Neural cell (in vitro differentiated cells): Measurements from ENCODE around the gene GLIS2. TPM values are rescaled to one million over a fixed set of nuclear protein-coding genes. Genes with fewer than 3 reads are reported as not detected.

ENCODE experiments used
- H2AFZ ChIP-seq: fragments of 200-600, 300-800 bp; sonication (generic), shearing (Covaris generic); 2 replicates; pipeline ENCODE4 v1.6.0; 2014; ENCODE audit warnings: low read depth, mild to moderate bottlenecking, antibody characterized with exemption, low read length, moderate library complexity
- H3F3A ChIP-seq: fragments of 200-600 bp; shearing (Covaris generic); 2 replicates; pipeline ENCODE4 v1.6.1; 2016; ENCODE audit warnings: mild to moderate bottlenecking, moderate library complexity, mixed read lengths, antibody characterized with exemption, low read length; ENCODE audit not compliant: insufficient read depth, poor library complexity, severe bottlenecking
- H3K27ac ChIP-seq: fragments of 200-600, 300-800 bp; sonication (generic), shearing (Covaris generic); 2 replicates; pipeline ENCODE4 v1.5.1; 2014; ENCODE audit warnings: mild to moderate bottlenecking, low read length, moderate library complexity
- H3K27me3 ChIP-seq: fragments of 300-800, 200-600 bp; sonication (generic), shearing (Covaris generic); 2 replicates; pipeline ENCODE4 v1.6.0; 2014; ENCODE audit warnings: mild to moderate bottlenecking, low read depth, low read length, moderate library complexity; ENCODE audit not compliant: insufficient read depth
- H3K36me3 ChIP-seq: fragments of 300-800, 200-600 bp; sonication (generic), shearing (Covaris generic); 2 replicates; pipeline ENCODE4 v1.5.1; 2014; ENCODE audit warnings: mild to moderate bottlenecking, antibody characterized with exemption, low read length, moderate library complexity; ENCODE audit not compliant: insufficient read depth
- H3K4me2 ChIP-seq: fragments of 300-800, 200-600 bp; sonication (generic), shearing (Covaris generic); 2 replicates; pipeline ENCODE4 v1.6.0; 2014; ENCODE audit warnings: mild to moderate bottlenecking, low read length
- H3K4me3 ChIP-seq: fragments of 300-800, 200-600 bp; sonication (generic), shearing (Covaris generic); 2 replicates; pipeline ENCODE4 v1.5.1; 2014; ENCODE audit warnings: mild to moderate bottlenecking, low read length, moderate library complexity
- H3K79me2 ChIP-seq: fragments of 200-600 bp; shearing (Covaris generic); replicated peaks from 2 replicates; pipeline ENCODE4 v1.6.0; 2014; ENCODE audit warnings: mild to moderate bottlenecking, low read length, moderate library complexity; ENCODE audit not compliant: insufficient read depth
- H3K9ac ChIP-seq: fragments of 300-800, 200-600 bp; sonication (generic), shearing (Covaris generic); 2 replicates; pipeline ENCODE4 v1.6.1; 2016; ENCODE audit warnings: mild to moderate bottlenecking, low read length, mixed read lengths
- H3K9me2 ChIP-seq: fragments of 200-600 bp; shearing (Covaris generic); 2 replicates; pipeline ENCODE4 v1.6.1; 2016; ENCODE audit warnings: mild to moderate bottlenecking, low read length, mixed read lengths; ENCODE audit not compliant: insufficient read depth
- H3K9me3 ChIP-seq: fragments of 200-600, 300-800 bp; sonication (generic), shearing (Covaris generic); 2 replicates; pipeline ENCODE4 v1.6.1; 2016; ENCODE audit warnings: mild to moderate bottlenecking, mixed run types, low read length, moderate library complexity, mixed read lengths
- H4K20me1 ChIP-seq: fragments of 200-600 bp; shearing (Covaris generic); 2 replicates; pipeline ENCODE4 v1.6.1; 2016; ENCODE audit warnings: mild to moderate bottlenecking, mixed run types; ENCODE audit not compliant: insufficient read depth
- CTCF ChIP-seq: fragments of 450-650 bp; IDR thresholded peaks from 2 replicates; pipeline ENCODE4 v1.5.1; 2014; ENCODE audit warnings: antibody characterized with exemption, mild to moderate bottlenecking, moderate library complexity; ENCODE audit not compliant: poor library complexity, severe bottlenecking
- EP300 ChIP-seq: fragments of 450-650 bp; conservative IDR thresholded peaks from 2 replicates; pipeline ENCODE4 v1.6.1; 2014; ENCODE audit warnings: antibody characterized with exemption, mild to moderate bottlenecking, moderate library complexity; ENCODE audit not compliant: poor library complexity, severe bottlenecking
- EZH2 ChIP-seq: fragments of 200-600, 300-800 bp; shearing (Covaris generic), sonication (generic); IDR thresholded peaks from 2 replicates; pipeline ENCODE4 v1.6.1; 2014; ENCODE audit warnings: antibody characterized with exemption, low read length, borderline replicate concordance, mild to moderate bottlenecking; ENCODE audit not compliant: insufficient read depth, poor library complexity, severe bottlenecking
- MXI1 ChIP-seq: fragments of 450-650 bp; conservative IDR thresholded peaks from 2 replicates; pipeline ENCODE4 v1.6.1; 2014; ENCODE audit warnings: antibody characterized with exemption, mild to moderate bottlenecking; ENCODE audit not compliant: poor library complexity, severe bottlenecking
- POLR2AphosphoS5 ChIP-seq: IDR thresholded peaks from 2 replicates; pipeline ENCODE4 v1.6.1; 2012
- RAD21 ChIP-seq: fragments of 450-650 bp; conservative IDR thresholded peaks from 2 replicates; pipeline ENCODE4 v1.6.1; 2014; ENCODE audit warnings: antibody characterized with exemption, mild to moderate bottlenecking, moderate library complexity
- REST ChIP-seq: IDR thresholded peaks from 2 replicates; pipeline ENCODE4 v1.6.1; 2012; ENCODE audit warnings: borderline replicate concordance
- SMC3 ChIP-seq: fragments of 450-650 bp; conservative IDR thresholded peaks from 2 replicates; pipeline ENCODE4 v1.6.1; 2014; ENCODE audit warnings: antibody characterized with exemption, mild to moderate bottlenecking, moderate library complexity; ENCODE audit not compliant: poor library complexity
- TAF1 ChIP-seq: IDR thresholded peaks from 2 replicates; pipeline ENCODE4 v1.6.1; 2012; ENCODE audit warnings: low read depth
- polyA plus RNA-seq: library from polyadenylated mRNA; depleted of rRNA; stranded (reverse); fragments of >200 nt; gene quantifications from 2 replicates; pipeline ENCODE4 v1.2.3, GENCODE V29; 2014

GLIS2 gene
- polyA plus RNA-seq, 1 donor from 2014 or later = 2.6 TPM

GRCh38 chr16:4293822-4294457 lies 21.9 kb upstream of the GLIS2 start:
- Histone ChIP-seq H3K27ac (peak overlapping the region; percentile 75), H3K9ac (peak overlapping the region; percentile 68), H4K20me1 (no peaks in the 10 kb centered on the region), H3K4me2 (peak overlapping the region; percentile 32), H3K4me3 (peak overlapping the region; percentile 59), H3K9me3 (no peaks in the 10 kb centered on the region), H3K79me2 (no peaks in the 10 kb centered on the region), H3F3A (no peaks in the 10 kb centered on the region), H3K36me3 (no peaks in the 10 kb centered on the region), H3K9me2 (no peaks in the 10 kb centered on the region), H2AFZ (peak overlapping the region; percentile 58), H3K27me3 (no peaks in the 10 kb centered on the region)
- peak; percentile 65 for TF ChIP-seq SMC3
- no peak for TF ChIP-seq CTCF
- TF ChIP-seq REST = peak; percentile 80
- peak; percentile 89 for TF ChIP-seq POLR2AphosphoS5
- peak; percentile 55 for TF ChIP-seq RAD21
- TF ChIP-seq MXI1 = peak; percentile 25
- TF ChIP-seq EP300 = peak; percentile 61
- TF ChIP-seq EZH2 = no peak
- peak; percentile 90 for TF ChIP-seq TAF1

- Histone ChIP-seq H3K9me3 (no peaks in the 10 kb centered on the region), H4K20me1 (no peaks in the 10 kb centered on the region), H2AFZ (no peak overlapping the region), H3K79me2 (no peaks in the 10 kb centered on the region), H3K9ac (no peak overlapping the region), H3K4me3 (no peak overlapping the region), H3K4me2 (no peak overlapping the region), H3K27me3 (no peaks in the 10 kb centered on the region), H3K27ac (no peak overlapping the region), H3F3A (no peaks in the 10 kb centered on the region), H3K36me3 (no peaks in the 10 kb centered on the region), H3K9me2 (no peaks in the 10 kb centered on the region)
- TF ChIP-seq SMC3 (no peak), EP300 (no peak), POLR2AphosphoS5 (no peak), RAD21 (no peak), TAF1 (no peak), REST (no peak), MXI1 (no peak), CTCF (no peak), EZH2 (no peak)
Measured at GRCh38 chr16:4295581-4295980, 20.3 kb upstream of the GLIS2 start.
